Measurements from ENCODE around the gene C10orf120.

Gene C10orf120

GRCh38 chr10:122699796-122700455 is at the start of gene C10orf120:
Gene C10orf120 (minus strand): TSS chr10:122699846. CDS start chr10:122699790, 56 bp downstream.
- DNase-seq: no peak

DNA sequence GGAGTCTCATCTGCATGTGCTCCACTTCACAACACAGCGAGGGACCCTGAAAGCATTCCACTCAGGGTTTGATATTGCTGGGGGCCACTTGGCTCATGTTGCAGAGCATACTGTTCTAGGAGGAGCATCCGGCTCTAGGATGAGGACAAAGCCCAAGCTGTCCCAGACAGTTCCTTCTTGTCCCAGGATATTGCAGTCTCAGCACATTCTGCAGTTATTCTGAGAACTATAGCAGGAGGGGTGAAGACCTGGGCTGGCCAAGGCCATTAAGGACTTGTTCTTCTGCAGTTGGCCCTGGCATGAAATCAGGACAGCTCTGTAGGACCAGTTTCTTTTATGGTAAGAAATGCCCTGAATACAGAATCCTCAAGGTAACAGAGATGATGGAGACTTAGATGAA is 48.9 kb upstream of the C10orf120 start:
- no peak for DNase-seq

GRCh38 chr10:122746408-122746807 is 46.8 kb upstream of the C10orf120 start:
- no peak for DNase-seq

GRCh38 chr10:122744257-122744656 is 44.6 kb upstream of the C10orf120 start:
- no peak for DNase-seq

DNA sequence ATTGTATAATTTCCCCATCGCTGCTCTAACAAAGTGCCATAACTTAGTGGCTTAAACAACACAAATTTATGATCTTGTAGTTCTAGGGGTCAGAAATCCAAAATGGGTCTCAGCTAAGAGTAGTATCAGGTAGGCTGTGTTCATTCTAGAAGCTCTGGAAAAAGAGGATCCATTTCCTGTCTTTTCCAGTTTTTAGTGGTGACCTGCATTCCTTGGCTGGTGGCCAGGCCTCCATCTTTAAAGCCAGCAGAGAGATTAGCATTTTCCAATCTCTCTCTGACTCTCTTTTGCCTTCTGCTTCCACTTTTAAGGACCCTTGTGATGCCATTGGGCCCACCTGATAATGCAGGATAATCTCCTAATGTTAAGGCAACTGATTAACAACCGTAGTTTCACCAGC is 41.0 kb upstream of the C10orf120 start:
- no peak for DNase-seq

DNA sequence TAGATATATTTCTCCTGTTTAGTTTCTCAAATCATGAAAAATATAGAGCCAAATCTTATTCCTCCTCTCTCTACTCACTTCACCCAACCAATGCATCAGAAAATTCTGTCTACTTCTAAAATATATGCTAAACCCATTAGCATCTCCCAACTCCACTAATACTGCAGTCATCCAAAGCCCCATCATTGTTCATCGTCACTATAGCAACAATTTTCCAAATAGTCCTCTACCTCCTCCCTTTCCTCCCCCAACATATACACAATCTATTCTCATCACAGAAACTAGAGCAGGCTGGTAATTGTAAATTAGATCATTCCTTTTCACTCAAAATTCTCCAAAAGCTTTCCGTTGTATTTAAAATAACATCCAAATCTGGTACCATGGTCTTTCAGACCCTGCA is 38.4 kb upstream of the C10orf120 start:
- no peak for DNase-seq

DNA sequence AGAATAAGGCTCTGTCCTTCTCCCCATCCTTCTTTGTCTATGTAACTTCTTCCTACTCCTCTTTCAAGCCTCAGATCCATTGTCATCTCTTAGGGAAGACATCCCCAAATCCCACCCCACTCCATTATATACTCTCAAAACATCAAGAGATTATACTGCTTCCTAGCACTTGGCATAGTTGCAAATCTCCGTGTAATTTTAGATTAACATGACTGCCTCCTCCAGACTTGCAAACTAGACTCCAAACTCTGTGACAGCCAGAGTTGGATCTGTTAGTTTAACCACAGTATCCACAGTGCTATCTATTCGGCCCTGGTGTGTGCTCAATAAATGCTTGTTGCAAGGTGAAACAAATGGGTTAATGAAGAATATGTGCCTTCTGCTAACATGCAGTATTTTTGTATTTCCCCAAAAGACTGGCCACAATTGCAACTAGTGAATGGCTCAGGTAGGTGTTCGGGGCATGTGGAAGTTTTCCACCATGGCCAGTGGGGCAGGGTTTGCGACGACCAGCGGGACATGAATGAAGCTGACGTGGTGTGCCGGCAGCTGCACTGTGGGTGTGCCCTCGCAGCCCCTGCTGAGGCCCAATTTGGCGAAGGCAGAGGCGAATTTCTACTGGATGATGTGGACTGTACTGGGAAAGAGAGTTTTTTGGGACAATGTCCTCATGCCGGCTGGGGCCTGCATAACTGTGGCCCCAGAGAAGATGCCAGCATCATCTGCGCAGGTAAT is 34.5 kb upstream of the C10orf120 start:
- no peak for DNase-seq

DNA sequence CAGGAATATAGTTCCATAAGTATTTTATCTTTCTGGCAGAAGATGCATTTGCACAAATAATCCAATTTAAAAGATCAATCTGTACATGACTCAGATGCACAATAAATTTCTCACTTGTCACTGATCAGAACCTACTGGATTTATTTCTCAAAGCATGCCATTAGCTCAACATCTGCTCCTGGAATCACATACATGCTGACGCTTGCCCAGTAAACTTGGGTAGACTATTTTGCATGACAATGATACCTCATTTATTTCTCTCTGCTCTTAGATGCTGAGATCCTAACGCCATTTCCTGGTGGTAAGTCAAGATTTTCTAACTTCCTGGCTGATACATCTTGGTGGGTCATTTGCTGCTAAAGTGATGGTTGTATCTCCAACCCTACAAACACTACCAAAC is 33.8 kb upstream of the C10orf120 start:
- DNase-seq: no peak

DNA sequence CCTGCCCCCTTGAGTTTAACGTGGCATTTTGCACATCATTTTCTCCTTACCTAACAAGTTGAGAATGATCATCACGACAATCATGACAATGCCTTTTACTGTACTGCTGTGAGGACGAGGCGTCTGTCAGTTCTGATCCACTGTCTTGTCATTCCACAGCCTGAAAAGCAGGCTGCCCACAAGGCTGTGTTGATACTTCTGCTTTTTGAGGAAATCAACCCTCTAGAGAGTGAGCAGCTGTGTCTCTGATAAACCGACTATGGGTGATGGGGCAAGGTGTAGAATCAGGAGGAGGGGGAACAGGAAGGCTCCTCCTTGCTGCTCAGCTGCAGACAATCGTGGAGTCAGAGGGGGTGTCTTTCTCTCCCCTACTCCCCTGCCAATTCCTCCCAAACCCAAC is 30.6 kb upstream of the C10orf120 start:
- DNase-seq: no peak

DNA sequence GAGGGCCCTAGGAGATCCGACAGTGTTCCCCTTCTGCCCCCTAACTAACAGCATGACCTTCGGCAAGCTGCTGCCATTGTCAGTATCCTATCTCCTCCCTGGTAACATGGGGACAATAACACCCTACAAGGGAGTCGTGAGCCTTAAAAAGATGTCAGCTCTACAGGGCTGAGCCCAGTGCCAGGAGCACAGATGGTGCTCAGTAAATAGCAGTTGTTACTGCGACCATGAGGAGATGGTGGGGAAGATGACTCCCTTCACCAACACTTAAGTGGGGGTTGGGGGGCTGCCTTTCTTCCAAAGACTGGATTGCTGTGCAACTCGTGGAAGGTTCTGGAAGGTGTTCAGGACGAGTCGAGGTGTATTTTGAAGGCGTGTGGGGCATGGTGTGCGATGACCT is 29.5 kb upstream of the C10orf120 start:
- DNase-seq: no peak

GRCh38 chr10:122727426-122727825 is 27.8 kb upstream of the C10orf120 start:
- DNase-seq: no peak

DNA sequence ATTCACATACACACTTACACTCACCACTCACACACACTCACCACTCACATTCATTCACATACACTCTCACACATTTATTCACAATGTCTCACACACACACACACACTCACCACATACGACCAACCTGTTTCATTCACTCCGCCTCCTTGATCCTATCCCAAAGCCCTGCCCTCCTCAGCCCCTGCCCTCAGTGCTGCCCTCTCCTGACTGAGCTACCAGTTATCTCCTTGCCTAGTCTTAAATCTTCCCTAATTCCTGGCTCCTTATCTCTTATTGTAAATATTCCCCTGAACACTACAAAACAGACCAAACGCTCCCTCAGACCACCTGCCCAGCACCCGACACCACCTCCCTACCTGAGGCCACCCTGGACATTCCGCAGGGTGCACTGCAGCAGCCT is 26.1 kb upstream of the C10orf120 start:
- no peak for DNase-seq

DNA sequence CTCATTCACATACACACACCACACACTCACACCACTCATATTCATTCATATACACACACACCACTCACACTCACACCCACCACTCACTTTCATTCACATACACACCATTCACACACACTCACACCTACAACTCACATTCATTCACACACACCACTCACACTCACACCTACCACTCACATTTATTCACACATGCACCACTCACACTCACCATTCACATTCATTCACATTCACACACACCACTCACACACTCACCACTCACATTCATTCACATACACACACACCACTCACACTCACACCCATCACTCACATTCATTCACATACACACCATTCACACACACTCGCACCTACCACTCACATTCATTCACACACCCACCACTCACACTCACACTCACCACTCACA is 25.4 kb upstream of the C10orf120 start:
- DNase-seq: no peak

- DNase-seq: no peak
Observed at GRCh38 chr10:122721111-122721510, 21.5 kb upstream of the C10orf120 start.

GRCh38 chr10:122716025-122716424 is 16.4 kb upstream of the C10orf120 start:
- no peak for DNase-seq

DNA sequence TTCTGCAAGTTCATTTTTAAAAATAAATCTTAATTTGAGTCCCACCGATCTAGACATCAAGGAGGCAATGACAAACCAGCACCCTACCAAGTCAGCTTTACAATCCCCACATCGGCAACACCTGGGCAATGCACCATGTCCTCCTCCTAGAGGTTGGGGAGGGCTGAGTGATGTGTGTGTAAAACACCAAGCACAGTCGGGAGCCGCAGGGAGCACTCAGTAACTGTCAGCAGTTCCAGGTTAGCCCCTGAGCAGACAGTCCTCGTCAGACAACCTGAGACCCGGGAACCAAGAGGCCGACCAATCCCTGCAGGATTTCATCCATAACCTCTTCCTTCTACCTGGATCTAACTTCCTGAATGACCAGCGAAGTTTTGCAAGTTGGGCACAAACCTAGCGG is 15.9 kb upstream of the C10orf120 start:
- DNase-seq: no peak

GRCh38 chr10:122713091-122713885 is 13.6 kb upstream of the C10orf120 start:
- DNase-seq: no peak

GRCh38 chr10:122710576-122710975 is 10.9 kb upstream of the C10orf120 start:
- DNase-seq: no peak

DNA sequence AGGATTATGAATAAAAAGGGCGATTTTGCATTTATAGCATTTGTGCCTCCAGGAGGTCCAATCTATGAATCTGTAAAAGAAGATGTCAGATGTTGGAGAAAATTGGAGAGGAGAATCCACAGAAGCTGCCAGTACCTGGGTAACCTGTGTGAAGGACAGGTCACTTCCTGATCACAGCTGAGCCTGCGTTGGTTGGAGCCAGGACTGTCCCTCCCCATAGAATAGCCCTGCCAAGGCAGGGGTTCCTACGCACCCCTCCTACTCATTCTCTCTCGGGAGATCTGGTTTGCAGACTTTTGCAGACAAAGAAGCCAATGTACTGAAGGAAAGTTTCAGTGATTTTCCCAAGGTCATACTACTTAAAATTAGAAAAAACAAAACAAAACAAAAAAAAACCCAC is 10.3 kb upstream of the C10orf120 start:
- no peak for DNase-seq

DNA sequence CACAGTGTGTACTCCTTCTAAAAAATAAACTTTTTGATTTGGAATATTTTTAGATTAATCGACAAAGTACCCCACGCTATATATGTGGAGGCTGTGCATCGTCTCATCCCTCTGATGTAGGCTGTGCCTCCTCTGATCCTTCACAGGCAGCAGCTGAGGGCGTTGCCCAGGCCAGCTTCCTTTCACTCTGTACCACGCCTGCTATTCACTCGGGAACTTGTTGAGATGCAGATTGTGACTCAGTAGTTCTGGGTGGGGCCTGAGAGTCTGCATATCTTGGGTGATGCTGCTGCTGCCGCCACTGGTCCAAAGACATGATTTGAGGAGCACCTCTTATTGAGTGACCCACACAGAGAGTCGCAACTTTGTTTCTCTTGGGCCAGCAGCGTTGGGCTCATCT is 7.9 kb upstream of the C10orf120 start:
- no peak for DNase-seq

DNA sequence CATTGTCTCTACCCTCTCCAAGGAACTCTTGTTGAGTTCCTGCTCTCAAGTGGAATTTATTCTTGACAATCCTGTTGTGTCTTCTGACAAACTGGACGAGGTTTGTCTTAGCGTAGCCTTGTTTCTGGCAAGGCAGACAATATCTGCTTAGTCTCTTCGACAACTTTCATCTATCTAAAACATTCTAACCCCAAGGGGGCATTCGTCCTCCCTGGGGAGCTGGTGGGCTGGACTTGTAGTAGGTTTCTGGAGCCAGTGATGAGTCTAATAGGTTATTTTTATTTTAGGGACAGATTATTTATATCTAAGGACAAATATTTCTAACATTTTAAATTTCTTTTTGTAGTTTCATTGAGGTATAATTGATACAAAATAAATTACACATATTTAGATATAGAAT is 7.3 kb upstream of the C10orf120 start:
- DNase-seq: no peak

DNA sequence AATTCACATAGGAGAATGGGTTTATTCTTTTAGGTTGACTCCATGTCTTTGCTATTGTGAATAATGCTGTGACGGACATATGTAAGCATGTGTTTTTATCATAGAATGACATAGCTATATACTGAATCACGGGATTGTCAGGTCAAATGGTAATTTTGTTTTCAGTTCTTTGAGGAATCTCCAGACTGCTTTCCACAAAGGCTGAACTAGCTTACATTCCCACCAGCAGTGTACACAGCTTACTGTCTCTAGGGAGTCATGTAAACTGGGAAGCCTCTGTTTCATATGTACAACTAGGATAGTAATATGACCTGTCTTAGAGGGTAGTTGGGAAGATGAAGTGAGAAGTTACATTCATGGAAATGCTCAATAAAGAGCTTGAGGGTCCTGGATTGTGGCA is 6.8 kb upstream of the C10orf120 start:
- DNase-seq: no peak

- DNase-seq: peak; percentile 39
Observed at GRCh38 chr10:122703483-122704448, 4.1 kb upstream of the C10orf120 start.

Data from stimulated activated CD4-positive, alpha-beta T cell treated with anti-CD3 and anti-CD28 coated beads, Interleukin-12 subunit alpha, Interleukin-12 subunit beta, amount 100 ng/mL, for 4 hours (primary cell).